ENCODE results near the gene DBN1.

GRCh38 chr5:177507596-177508220, 34.3 kb upstream of the DBN1 start:
- TF ChIP-seq EZH2phosphoT487 (IDR thresholded peaks at IDR 0.05; ENCODE audit: insufficient read depth, low read depth) (no peak), EZH2 (IDR thresholded peaks at IDR 0.05; ENCODE audit: insufficient read depth, poor library complexity, severe bottlenecking) (no peak)

All from GM23248 (cell line).